Osteocyte (in vitro differentiated cells): Measurements from ENCODE around the gene CDK4. TPM values are rescaled to one million over a fixed set of nuclear protein-coding genes. Genes with fewer than 3 reads are reported as not detected.

ENCODE experiments used
- DNase-seq: peaks from one replicate; pipeline ENCODE4 v3.0.0; 2021; ENCODE audit warnings: mixed read lengths; ENCODE audit not compliant: unreplicated experiment; ENCODE audit errors: extremely low spot score
- H3K27ac Mint-ChIP-seq: one replicate; pipeline ENCODE4 v1.8.0; 2021; ENCODE audit warnings: mild to moderate bottlenecking, mixed read lengths; ENCODE audit not compliant: unreplicated experiment
- H3K27me3 Mint-ChIP-seq: one replicate; pipeline ENCODE4 v1.8.0; 2021; ENCODE audit warnings: mixed read lengths; ENCODE audit not compliant: unreplicated experiment
- H3K36me3 Mint-ChIP-seq: one replicate; pipeline ENCODE4 v1.8.0; 2021; ENCODE audit warnings: mixed read lengths; ENCODE audit not compliant: unreplicated experiment
- H3K4me1 Mint-ChIP-seq: one replicate; pipeline ENCODE4 v1.8.0; 2021; ENCODE audit warnings: mixed read lengths; ENCODE audit not compliant: unreplicated experiment
- H3K4me3 Mint-ChIP-seq: one replicate; pipeline ENCODE4 v1.8.0; 2021; ENCODE audit warnings: mild to moderate bottlenecking, moderate library complexity, mixed read lengths; ENCODE audit not compliant: unreplicated experiment
- H3K9me3 Mint-ChIP-seq: one replicate; pipeline ENCODE4 v1.8.0; 2021; ENCODE audit warnings: mixed read lengths; ENCODE audit not compliant: unreplicated experiment
- total RNA-seq: library from RNA; stranded (reverse); gene quantifications from 2 replicates; pipeline ENCODE4 v1.2.1, GENCODE V29; 2021
- TF ChIP-seq, protein P1 (sequence below): fragments of 200-600 bp; sonication (generic); IDR thresholded peaks from 2 replicates; pipeline ENCODE4 v1.5.0; 2021; ENCODE audit warnings: antibody characterized with exemption, mild to moderate bottlenecking, moderate library complexity

CDK4 gene
- total RNA-seq, 1 donor from 2014 or later = 142 TPM

DNA sequence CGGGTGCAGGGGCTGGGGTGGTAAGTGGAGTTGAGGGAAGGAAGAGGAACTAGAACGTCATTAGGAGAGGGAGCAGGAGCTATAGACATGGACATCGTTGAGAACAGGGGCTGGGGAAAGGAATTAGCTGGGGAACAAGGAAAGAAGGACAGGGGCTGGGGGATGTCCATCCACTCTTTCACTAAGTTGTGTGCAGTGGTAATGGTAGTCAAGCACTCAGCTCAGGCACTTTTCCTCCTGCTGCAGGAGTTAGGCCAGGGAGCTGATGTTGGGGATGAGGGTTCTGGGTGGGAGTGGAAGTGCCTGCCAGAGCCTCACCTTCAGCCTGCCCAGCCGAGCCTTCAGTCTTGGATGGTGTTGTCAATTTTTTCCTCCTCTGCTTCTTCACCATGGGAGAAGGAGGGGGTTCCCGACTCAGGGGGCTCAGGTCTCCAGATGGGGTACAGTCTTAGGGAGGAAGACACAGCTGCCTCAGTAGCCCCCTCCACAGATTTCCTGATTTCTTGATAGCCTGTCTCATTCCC, 22.7 kb downstream of the CDK4 start:
- H3K9me3 Mint-ChIP-seq = no peaks in the 10 kb centered on the region
- H3K27me3 Mint-ChIP-seq = peaks cover 34% of the 10 kb centered on the region
- no peak overlapping the region for H3K27ac Mint-ChIP-seq
- H3K4me3 Mint-ChIP-seq = no peak overlapping the region
- peaks cover 2% of the 10 kb centered on the region for H3K36me3 Mint-ChIP-seq
- no peak for DNase-seq
- TF ChIP-seq, protein P1, sequence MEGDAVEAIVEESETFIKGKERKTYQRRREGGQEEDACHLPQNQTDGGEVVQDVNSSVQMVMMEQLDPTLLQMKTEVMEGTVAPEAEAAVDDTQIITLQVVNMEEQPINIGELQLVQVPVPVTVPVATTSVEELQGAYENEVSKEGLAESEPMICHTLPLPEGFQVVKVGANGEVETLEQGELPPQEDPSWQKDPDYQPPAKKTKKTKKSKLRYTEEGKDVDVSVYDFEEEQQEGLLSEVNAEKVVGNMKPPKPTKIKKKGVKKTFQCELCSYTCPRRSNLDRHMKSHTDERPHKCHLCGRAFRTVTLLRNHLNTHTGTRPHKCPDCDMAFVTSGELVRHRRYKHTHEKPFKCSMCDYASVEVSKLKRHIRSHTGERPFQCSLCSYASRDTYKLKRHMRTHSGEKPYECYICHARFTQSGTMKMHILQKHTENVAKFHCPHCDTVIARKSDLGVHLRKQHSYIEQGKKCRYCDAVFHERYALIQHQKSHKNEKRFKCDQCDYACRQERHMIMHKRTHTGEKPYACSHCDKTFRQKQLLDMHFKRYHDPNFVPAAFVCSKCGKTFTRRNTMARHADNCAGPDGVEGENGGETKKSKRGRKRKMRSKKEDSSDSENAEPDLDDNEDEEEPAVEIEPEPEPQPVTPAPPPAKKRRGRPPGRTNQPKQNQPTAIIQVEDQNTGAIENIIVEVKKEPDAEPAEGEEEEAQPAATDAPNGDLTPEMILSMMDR = no peak
- peaks cover 10% of the 10 kb centered on the region for H3K4me1 Mint-ChIP-seq

DNA sequence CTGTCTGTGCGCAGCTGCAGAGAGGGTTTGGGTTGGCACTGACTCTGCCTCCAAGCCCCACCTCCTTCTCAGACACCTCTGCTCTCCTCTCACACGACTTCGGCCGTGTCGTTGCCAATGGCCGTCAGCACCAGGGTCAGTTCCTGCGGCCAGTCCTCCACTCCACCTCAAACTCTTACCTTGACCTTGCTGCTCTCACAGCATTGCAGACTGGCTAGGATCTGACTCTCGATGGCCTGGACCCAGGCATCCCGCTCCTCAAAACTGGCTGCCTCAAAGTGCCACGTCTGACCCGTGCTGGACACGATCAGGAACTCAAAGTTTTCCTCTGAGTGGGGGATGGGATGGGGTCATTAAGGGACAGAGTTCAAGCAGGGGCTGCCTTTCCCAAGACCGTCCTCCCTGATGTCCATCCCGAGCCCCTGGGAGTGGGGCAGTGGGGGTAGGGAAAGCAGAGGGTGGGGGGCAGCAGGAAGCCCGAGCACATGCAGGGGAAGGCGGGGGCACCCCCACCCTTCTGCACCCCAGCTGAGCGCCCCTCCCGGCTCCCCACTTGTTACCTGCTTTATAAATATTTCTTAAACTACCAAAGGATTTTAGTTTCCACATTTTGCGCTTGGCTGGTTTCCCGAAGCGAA, 24.2 kb downstream of the CDK4 start:
- H3K4me3 Mint-ChIP-seq = peak overlapping the region; percentile 46
- H3K4me1 Mint-ChIP-seq = peaks cover 20% of the 10 kb centered on the region
- peak; percentile 75 for DNase-seq
- H3K36me3 Mint-ChIP-seq = peaks cover 2% of the 10 kb centered on the region
- H3K27ac Mint-ChIP-seq = no peak overlapping the region
- H3K9me3 Mint-ChIP-seq = no peaks in the 10 kb centered on the region
- peaks cover 19% of the 10 kb centered on the region for H3K27me3 Mint-ChIP-seq
- TF ChIP-seq, protein P1 = no peak

DNA sequence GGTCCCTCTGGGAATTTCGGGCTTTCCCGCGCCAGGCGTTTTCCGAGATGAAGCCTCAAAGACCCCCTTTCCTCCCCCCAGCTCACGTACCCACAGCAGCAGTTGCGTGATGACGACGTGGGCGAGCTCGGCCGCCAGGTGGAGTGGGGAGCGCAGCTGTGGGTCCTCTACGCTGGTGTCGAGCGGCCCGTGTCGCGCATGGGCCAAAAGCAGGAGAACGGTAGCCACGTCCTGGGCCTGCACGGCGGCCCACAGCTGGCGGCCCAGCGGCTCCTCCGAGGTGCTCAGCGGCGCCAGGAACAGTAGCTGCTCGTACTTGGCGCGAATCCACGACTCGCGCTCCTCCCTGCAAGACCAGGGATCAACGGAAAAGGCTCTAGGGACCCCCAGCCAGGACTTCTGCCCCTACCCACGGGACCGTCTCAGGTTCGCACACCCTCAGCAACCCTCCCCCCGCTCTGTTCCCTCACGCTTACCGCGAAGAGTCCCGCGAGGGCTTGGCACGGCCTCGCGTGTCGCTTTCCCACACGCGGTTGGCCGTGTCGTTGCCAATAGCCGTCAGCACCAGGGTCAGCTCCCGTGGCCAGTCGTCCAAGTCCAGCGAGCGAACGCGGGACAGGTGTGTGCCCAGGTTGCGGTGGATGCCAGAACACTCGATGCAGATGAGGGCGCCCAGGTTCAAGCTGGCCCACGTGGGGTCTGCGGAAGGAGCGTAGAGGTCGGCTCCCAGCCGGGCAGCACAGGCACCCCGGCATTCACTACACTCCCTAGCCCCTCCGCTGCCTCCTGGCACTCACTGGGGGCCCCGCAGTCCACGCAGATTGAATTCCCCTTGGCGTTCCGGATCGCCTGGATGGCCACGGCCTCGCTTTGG, 25.0 kb downstream of the CDK4 start:
- peaks cover 3% of the 10 kb centered on the region for H3K36me3 Mint-ChIP-seq
- DNase-seq = peak; percentile 84
- peaks cover 23% of the 10 kb centered on the region for H3K4me1 Mint-ChIP-seq
- TF ChIP-seq, protein P1 = peak; percentile 36
- peak overlapping the region; percentile 44 for H3K27ac Mint-ChIP-seq
- H3K27me3 Mint-ChIP-seq = peaks cover 11% of the 10 kb centered on the region
- H3K9me3 Mint-ChIP-seq = no peaks in the 10 kb centered on the region
- H3K4me3 Mint-ChIP-seq = peak overlapping the region; percentile 99

DNA sequence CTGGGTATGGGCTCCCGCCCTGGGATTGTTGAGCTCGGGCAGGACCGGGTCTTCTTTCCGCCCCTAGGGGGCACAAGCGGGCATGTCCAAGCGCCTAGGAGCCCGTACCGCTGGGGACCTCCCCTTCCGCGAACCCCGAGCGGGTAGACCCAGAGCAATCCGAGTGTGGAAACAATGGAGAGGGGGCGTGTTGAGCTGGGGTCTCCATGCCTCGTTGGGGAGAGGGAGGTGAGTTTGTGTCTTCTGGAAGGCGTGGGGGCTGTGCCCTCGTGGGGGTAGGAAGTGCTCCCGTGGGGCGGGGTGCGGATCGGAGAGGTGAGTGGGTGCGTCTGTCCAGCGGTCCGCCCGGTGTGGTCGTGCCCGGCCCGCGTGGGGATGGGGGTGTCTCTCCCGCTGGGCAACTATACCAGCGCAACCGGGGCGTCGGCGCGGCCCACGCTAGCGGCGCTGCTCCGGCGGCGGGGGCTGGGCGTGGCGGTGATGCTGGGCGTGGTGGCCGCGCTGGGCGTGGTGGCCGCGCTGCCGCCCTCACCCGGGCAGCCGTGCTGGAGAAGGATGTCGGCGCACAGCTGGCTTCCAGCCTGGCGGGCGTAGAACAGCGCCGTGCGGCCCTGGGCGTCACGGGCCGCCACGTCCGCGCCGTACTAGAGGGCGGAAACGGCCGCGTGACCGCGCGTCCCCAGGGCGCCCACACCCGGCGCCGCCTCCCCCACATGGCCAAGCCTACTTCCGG, 25.8 kb downstream of the CDK4 start:
- peak overlapping the region; percentile 99 for H3K4me3 Mint-ChIP-seq
- H3K9me3 Mint-ChIP-seq = no peaks in the 10 kb centered on the region
- H3K36me3 Mint-ChIP-seq = peaks cover 8% of the 10 kb centered on the region
- TF ChIP-seq, protein P1 = peak; percentile 89
- H3K27ac Mint-ChIP-seq = peak overlapping the region; percentile 97
- DNase-seq = peak; percentile 95
- peaks cover 7% of the 10 kb centered on the region for H3K27me3 Mint-ChIP-seq
- peaks cover 23% of the 10 kb centered on the region for H3K4me1 Mint-ChIP-seq
